Suprapubic skin (tissue), 4 donors: ENCODE measurements around the gene MRPS7. TPM values are rescaled to one million over a fixed set of nuclear protein-coding genes. Genes with fewer than 3 reads are reported as not detected.

Source experiments
- DNase-seq, 2 donors: peaks; one replicate each; pipeline ENCODE4 v3.0.0-alpha.2; 2019; ENCODE audit warnings: low spot score in 2 of 2
- H3K27ac ChIP-seq: fragments of 200-600 bp; sonication (generic); one replicate; pipeline ENCODE4 v1.5.1; 2019
- H3K27me3 ChIP-seq: fragments of 200-600 bp; sonication (generic); one replicate; pipeline ENCODE4 v1.5.1; 2019
- H3K36me3 ChIP-seq: fragments of 200-600 bp; sonication (generic); one replicate; pipeline ENCODE4 v1.5.1; 2019
- H3K4me1 ChIP-seq: fragments of 200-600 bp; sonication (generic); one replicate; pipeline ENCODE4 v1.5.1; 2019
- H3K4me3 ChIP-seq: fragments of 200-600 bp; sonication (generic); one replicate; pipeline ENCODE4 v1.5.1; 2019; ENCODE audit warnings: mild to moderate bottlenecking
- H3K9me3 ChIP-seq: fragments of 200-600 bp; sonication (generic); one replicate; pipeline ENCODE4 v1.5.1; 2019
- CTCF ChIP-seq, 2 donors: fragments of 200-600 bp in 1 of 2; fragments of 450-650 bp in 1 of 2; sonication (generic) in 1 of 2; IDR thresholded peaks; one replicate each; pipeline ENCODE4 v1.5.1; 2016 to 2019; ENCODE audit warnings: antibody characterized with exemption in 2 of 2, mild to moderate bottlenecking in 1 of 2, moderate library complexity in 1 of 2
- EP300 ChIP-seq: sonication (generic); formaldehyde crosslinking; IDR thresholded peaks from one replicate; pipeline ENCODE4 v1.6.1; 2017; ENCODE audit warnings: antibody characterized with exemption
- POLR2A ChIP-seq, 2 donors: fragments of 450-650 bp; IDR thresholded peaks; one replicate each; pipeline ENCODE4 v1.6.1; 2017; ENCODE audit warnings: antibody characterized with exemption in 2 of 2, mild to moderate bottlenecking in 2 of 2, moderate library complexity in 2 of 2
- POLR2AphosphoS5 ChIP-seq, 3 donors: sonication (generic); formaldehyde crosslinking; IDR thresholded peaks; one replicate each; pipeline ENCODE4 v1.6.1; 2017; ENCODE audit warnings: antibody characterized with exemption in 3 of 3
- WGBS: methylation state at CpG from one replicate; pipeline ENCODE4 v1.1.5; 2018; 5-methylcytosine and 5-hydroxymethylcytosine counted together
- total RNA-seq, 4 donors: library from RNA; depleted of rRNA; stranded (reverse); fragments of >200 nt; gene quantifications; one replicate each; pipeline ENCODE4 v1.1.0, GENCODE V29; 2016

The MRPS7 gene
- total RNA-seq, 4 donors from 2014 or later, result 19.2 to 36.4 (median 29.0) TPM

- DNase-seq, result no peak
- Histone ChIP-seq H3K27me3 (no peaks in the 10 kb centered on the region), H3K4me3 (no peak overlapping the region), H3K9me3 (no peaks in the 10 kb centered on the region), H3K27ac (no peak overlapping the region), H3K4me1 (peaks cover 42% of the 10 kb centered on the region), H3K36me3 (peaks cover 27% of the 10 kb centered on the region)
- no peak for TF ChIP-seq POLR2AphosphoS5 (IDR thresholded peaks at IDR 0.05)
- TF ChIP-seq EP300, result no peak
- TF ChIP-seq POLR2A (IDR thresholded peaks at IDR 0.05), result no peak
- no peak for TF ChIP-seq CTCF (IDR thresholded peaks at IDR 0.05)
- WGBS, result 78% methylated on average over 17 of the region's 17 CpGs
Measured at GRCh38 chr17:75265614-75266315, 4.1 kb downstream of the MRPS7 start.

GRCh38 chr17:75266316-75267152, 4.9 kb downstream of the MRPS7 start:
- Histone ChIP-seq H3K36me3 (peaks cover 27% of the 10 kb centered on the region), H3K4me3 (no peak overlapping the region), H3K27me3 (no peaks in the 10 kb centered on the region), H3K4me1 (peaks cover 43% of the 10 kb centered on the region), H3K9me3 (no peaks in the 10 kb centered on the region), H3K27ac (no peak overlapping the region)
- TF ChIP-seq EP300 (no peak), POLR2AphosphoS5 (IDR thresholded peaks at IDR 0.05) (no peak), CTCF (IDR thresholded peaks at IDR 0.05) (no peak), POLR2A (IDR thresholded peaks at IDR 0.05) (no peak)
- DNase-seq, result no peak
- WGBS, result 78% methylated on average over 13 of the region's 13 CpGs

- H3K27ac ChIP-seq, result no peak overlapping the region
- H3K4me1 ChIP-seq, result peaks cover 48% of the 10 kb centered on the region
- no peak overlapping the region for H3K4me3 ChIP-seq
- H3K9me3 ChIP-seq, result no peaks in the 10 kb centered on the region
- H3K27me3 ChIP-seq, result no peaks in the 10 kb centered on the region
- TF ChIP-seq EP300 (no peak), CTCF (IDR thresholded peaks at IDR 0.05) (no peak), POLR2A (IDR thresholded peaks at IDR 0.05) (no peak), POLR2AphosphoS5 (IDR thresholded peaks at IDR 0.05) (no peak)
- DNase-seq, result no peak
- H3K36me3 ChIP-seq, result peaks cover 27% of the 10 kb centered on the region
- WGBS, result 32% methylated on average over 2 of the region's 2 CpGs
Measured at GRCh38 chr17:75267153-75267410, 5.4 kb downstream of the MRPS7 start.

- peaks cover 48% of the 10 kb centered on the region for H3K4me1 ChIP-seq
- H3K27ac ChIP-seq, result no peak overlapping the region
- WGBS, result 48% methylated on average over 8 of the region's 14 CpGs
- H3K9me3 ChIP-seq, result no peaks in the 10 kb centered on the region
- no peaks in the 10 kb centered on the region for H3K27me3 ChIP-seq
- H3K4me3 ChIP-seq, result no peak overlapping the region
- DNase-seq, result no peak
- TF ChIP-seq CTCF (IDR thresholded peaks at IDR 0.05), result no peak
- TF ChIP-seq POLR2AphosphoS5 (IDR thresholded peaks at IDR 0.05), result no peak
- TF ChIP-seq POLR2A (IDR thresholded peaks at IDR 0.05), result no peak
- TF ChIP-seq EP300, result no peak
- H3K36me3 ChIP-seq, result peaks cover 27% of the 10 kb centered on the region
Measured at GRCh38 chr17:75267411-75268232, 5.9 kb downstream of the MRPS7 start.

GRCh38 chr17:75269844-75270217, 8.2 kb downstream of the MRPS7 start:
- TF ChIP-seq POLR2A (IDR thresholded peaks at IDR 0.05) (no peak), CTCF (IDR thresholded peaks at IDR 0.05) (no peak), POLR2AphosphoS5 (IDR thresholded peaks at IDR 0.05) (no peak)
- peaks cover 45% of the 10 kb centered on the region for H3K4me1 ChIP-seq
- WGBS, result 20% methylated on average over 6 of the region's 6 CpGs

More at GRCh38 chr17:75269844-75270217, 8.2 kb downstream of the MRPS7 start:
- Histone ChIP-seq H3K36me3 (peaks cover 21% of the 10 kb centered on the region), H3K27ac (peak overlapping the region; percentile 96), H3K4me3 (peak overlapping the region; percentile 87), H3K9me3 (no peaks in the 10 kb centered on the region), H3K27me3 (no peaks in the 10 kb centered on the region)
- no peak for DNase-seq
